ENCODE results near the gene TOMM40.
A peak's percentile ranks its signal among the peaks of the same experiment; 100 is the strongest.

DNA sequence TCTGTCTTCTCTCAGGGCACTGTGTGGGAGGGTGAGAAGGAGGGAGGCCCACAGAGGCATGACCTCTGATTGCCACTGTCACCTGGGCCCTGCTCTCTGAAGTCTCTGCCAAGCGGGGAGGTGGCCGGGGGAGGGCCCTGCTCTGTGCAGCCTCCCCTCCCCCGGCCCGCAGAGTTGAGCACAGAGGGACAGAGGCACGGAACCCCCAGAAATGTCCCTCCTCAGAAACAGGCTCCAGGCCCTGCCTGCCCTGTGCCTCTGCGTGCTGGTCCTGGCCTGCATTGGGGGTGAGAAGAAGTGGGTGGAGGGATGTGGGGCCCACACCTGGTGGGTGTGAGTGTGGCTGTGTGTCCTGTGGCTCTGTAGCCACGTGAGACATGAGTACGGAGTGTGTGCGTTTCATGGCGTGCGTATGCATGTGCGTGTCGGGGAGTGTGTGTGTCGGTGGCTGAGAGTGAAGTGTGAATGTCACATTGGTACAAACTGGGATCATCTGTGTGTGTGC is 51.1 kb downstream of the TOMM40 start, which contains the start of gene APOC4:
- TF ChIP-seq, protein P1, sequence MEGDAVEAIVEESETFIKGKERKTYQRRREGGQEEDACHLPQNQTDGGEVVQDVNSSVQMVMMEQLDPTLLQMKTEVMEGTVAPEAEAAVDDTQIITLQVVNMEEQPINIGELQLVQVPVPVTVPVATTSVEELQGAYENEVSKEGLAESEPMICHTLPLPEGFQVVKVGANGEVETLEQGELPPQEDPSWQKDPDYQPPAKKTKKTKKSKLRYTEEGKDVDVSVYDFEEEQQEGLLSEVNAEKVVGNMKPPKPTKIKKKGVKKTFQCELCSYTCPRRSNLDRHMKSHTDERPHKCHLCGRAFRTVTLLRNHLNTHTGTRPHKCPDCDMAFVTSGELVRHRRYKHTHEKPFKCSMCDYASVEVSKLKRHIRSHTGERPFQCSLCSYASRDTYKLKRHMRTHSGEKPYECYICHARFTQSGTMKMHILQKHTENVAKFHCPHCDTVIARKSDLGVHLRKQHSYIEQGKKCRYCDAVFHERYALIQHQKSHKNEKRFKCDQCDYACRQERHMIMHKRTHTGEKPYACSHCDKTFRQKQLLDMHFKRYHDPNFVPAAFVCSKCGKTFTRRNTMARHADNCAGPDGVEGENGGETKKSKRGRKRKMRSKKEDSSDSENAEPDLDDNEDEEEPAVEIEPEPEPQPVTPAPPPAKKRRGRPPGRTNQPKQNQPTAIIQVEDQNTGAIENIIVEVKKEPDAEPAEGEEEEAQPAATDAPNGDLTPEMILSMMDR (IDR thresholded peaks at IDR 0.05) = no peak
- TF ChIP-seq POLR2A (IDR thresholded peaks at IDR 0.05) = peak; percentile 75

Data from right lobe of liver (tissue), 4 donors.